Mesothelial cell of epicardium (in vitro differentiated cells): ENCODE results near the gene TSC1. TPM values are rescaled to one million over a fixed set of nuclear protein-coding genes. Genes with fewer than 3 reads are reported as not detected.
"Not testable (repeated sequence)": the region's sequence is repeated elsewhere in the genome, so short reads cannot be mapped to it uniquely, and the experiment has no call there.

Source experiments
- DNase-seq, 2 experiments: peaks; one replicate each; pipeline ENCODE4 v3.0.0; 2021; ENCODE audit warnings: low spot score in 2 of 2; ENCODE audit not compliant: unreplicated experiment in 2 of 2
- H3K27ac Mint-ChIP-seq: 2 replicates; pipeline ENCODE4 v1.8.0; 2021; ENCODE audit warnings: mixed read lengths
- H3K27me3 Mint-ChIP-seq: 2 replicates; pipeline ENCODE4 v1.8.0; 2021; ENCODE audit warnings: low read depth, mixed read lengths
- H3K36me3 Mint-ChIP-seq: 2 replicates; pipeline ENCODE4 v1.8.0; 2021; ENCODE audit warnings: mixed read lengths
- H3K4me1 Mint-ChIP-seq: 2 replicates; pipeline ENCODE4 v1.8.0; 2021; ENCODE audit warnings: mixed read lengths
- H3K4me3 Mint-ChIP-seq: 2 replicates; pipeline ENCODE4 v1.8.0; 2021; ENCODE audit warnings: mild to moderate bottlenecking, moderate library complexity, mixed read lengths
- H3K9me3 Mint-ChIP-seq: 2 replicates; pipeline ENCODE4 v1.8.0; 2021; ENCODE audit warnings: mixed read lengths
- total RNA-seq: library from RNA; stranded (reverse); gene quantifications from 3 replicates; pipeline ENCODE4 v1.2.1, GENCODE V29; 2021
- TF ChIP-seq, protein P1 (sequence below): fragments of 200-600 bp; sonication (generic); IDR thresholded peaks from one replicate; pipeline ENCODE4 v1.5.0; 2021; ENCODE audit warnings: antibody characterized with exemption; ENCODE audit not compliant: unreplicated experiment

Gene TSC1
- total RNA-seq, 1 donor from 2014 or later, result 68.5 TPM

- TF ChIP-seq, protein P1, sequence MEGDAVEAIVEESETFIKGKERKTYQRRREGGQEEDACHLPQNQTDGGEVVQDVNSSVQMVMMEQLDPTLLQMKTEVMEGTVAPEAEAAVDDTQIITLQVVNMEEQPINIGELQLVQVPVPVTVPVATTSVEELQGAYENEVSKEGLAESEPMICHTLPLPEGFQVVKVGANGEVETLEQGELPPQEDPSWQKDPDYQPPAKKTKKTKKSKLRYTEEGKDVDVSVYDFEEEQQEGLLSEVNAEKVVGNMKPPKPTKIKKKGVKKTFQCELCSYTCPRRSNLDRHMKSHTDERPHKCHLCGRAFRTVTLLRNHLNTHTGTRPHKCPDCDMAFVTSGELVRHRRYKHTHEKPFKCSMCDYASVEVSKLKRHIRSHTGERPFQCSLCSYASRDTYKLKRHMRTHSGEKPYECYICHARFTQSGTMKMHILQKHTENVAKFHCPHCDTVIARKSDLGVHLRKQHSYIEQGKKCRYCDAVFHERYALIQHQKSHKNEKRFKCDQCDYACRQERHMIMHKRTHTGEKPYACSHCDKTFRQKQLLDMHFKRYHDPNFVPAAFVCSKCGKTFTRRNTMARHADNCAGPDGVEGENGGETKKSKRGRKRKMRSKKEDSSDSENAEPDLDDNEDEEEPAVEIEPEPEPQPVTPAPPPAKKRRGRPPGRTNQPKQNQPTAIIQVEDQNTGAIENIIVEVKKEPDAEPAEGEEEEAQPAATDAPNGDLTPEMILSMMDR, result no peak
- Mint-ChIP-seq H3K27ac (no peak overlapping the region), H3K27me3 (peaks cover 60% of the 10 kb centered on the region), H3K9me3 (no peaks in the 10 kb centered on the region), H3K4me1 (peaks cover 5% of the 10 kb centered on the region), H3K36me3 (no peaks in the 10 kb centered on the region), H3K4me3 (no peak overlapping the region)
- DNase-seq, result no peak
Observed at GRCh38 chr9:132973713-132974112, 29.3 kb upstream of the TSC1 start.

GRCh38 chr9:132973166-132973565 lies 28.8 kb upstream of the TSC1 start:
- no peak for DNase-seq
- Mint-ChIP-seq H3K4me1 (peaks cover 5% of the 10 kb centered on the region), H3K9me3 (no peaks in the 10 kb centered on the region), H3K27me3 (peaks cover 56% of the 10 kb centered on the region), H3K27ac (no peak overlapping the region), H3K4me3 (no peak overlapping the region), H3K36me3 (no peaks in the 10 kb centered on the region)
- TF ChIP-seq, protein P1, result no peak

- no peak for DNase-seq
- TF ChIP-seq, protein P1, result no peak
- no peak overlapping the region for H3K4me3 Mint-ChIP-seq
- no peaks in the 10 kb centered on the region for H3K36me3 Mint-ChIP-seq
- H3K4me1 Mint-ChIP-seq, result peaks cover 3% of the 10 kb centered on the region
- no peak overlapping the region for H3K27ac Mint-ChIP-seq
- no peaks in the 10 kb centered on the region for H3K9me3 Mint-ChIP-seq
- H3K27me3 Mint-ChIP-seq, result peaks cover 42% of the 10 kb centered on the region
Observed at GRCh38 chr9:132970324-132971062, 26.1 kb upstream of the TSC1 start.

GRCh38 chr9:132969783-132970182 lies 25.4 kb upstream of the TSC1 start:
- no peaks in the 10 kb centered on the region for H3K9me3 Mint-ChIP-seq
- no peak overlapping the region for H3K27ac Mint-ChIP-seq
- H3K27me3 Mint-ChIP-seq, result peaks cover 42% of the 10 kb centered on the region
- H3K36me3 Mint-ChIP-seq, result no peaks in the 10 kb centered on the region
- no peak overlapping the region for H3K4me3 Mint-ChIP-seq
- DNase-seq, result no peak
- H3K4me1 Mint-ChIP-seq, result peaks cover 3% of the 10 kb centered on the region
- TF ChIP-seq, protein P1, result no peak

DNA sequence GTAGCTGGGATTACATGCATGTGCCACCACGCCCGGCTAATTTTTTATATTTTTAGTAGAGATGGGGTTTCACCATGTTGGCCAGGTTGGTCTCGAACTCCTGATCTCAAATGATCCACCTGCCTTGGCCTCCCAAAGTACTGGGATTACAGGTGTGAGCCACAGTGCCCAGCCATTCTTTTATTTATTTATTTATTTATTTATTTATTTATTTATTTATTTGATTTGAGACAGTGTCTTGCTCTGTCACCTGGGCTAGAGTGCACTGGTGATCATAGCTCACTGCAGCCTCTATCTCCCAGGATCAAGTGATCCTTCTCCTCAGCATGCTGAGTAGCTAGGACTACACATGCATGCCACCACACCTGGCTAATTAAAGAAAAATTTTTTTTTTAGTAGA lies 23.5 kb upstream of the TSC1 start:
- H3K9me3 Mint-ChIP-seq, H3K27ac Mint-ChIP-seq, DNase-seq, H3K36me3 Mint-ChIP-seq, H3K4me1 Mint-ChIP-seq, H3K4me3 Mint-ChIP-seq: not testable (repeated sequence)
- H3K27me3 Mint-ChIP-seq, result peaks cover 25% of the 10 kb centered on the region

DNA sequence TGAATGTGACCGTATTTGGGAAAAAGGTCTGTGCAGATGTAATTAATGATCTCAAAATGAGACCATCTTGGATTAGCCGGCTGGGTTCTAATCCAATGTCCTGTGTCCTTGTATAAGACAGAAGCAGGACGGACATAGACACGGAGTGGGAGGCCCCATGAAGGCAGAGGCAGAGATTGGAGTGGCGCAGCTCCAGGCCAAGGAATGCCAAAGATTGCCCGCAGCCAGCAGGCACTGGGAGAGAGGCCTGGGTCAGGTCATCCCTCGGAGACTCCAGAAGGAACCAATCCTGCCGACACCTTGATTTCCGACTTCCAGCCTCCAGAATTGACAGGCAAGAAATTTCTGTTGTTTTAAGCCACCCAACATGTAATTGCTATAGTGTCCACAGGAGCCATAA lies 21.1 kb upstream of the TSC1 start:
- H3K36me3 Mint-ChIP-seq, result no peaks in the 10 kb centered on the region
- no peaks in the 10 kb centered on the region for H3K4me1 Mint-ChIP-seq
- peaks cover 24% of the 10 kb centered on the region for H3K27me3 Mint-ChIP-seq
- no peaks in the 10 kb centered on the region for H3K9me3 Mint-ChIP-seq
- no peak for DNase-seq
- TF ChIP-seq, protein P1, result no peak
- no peak overlapping the region for H3K27ac Mint-ChIP-seq
- H3K4me3 Mint-ChIP-seq, result no peak overlapping the region
